WTC11 (cell line): Measurements from ENCODE around the gene CLSTN2.

Experiments used
- CTCF ChIP-seq: fragments of 200-600 bp; IDR thresholded peaks from 2 replicates; pipeline ENCODE4 v1.8.0; 2022; ENCODE audit warnings: antibody characterized with exemption
- FOXK1 ChIP-seq: sonication (generic); formaldehyde crosslinking; IDR thresholded peaks from 2 replicates; pipeline ENCODE4 v1.8.0; 2022; ENCODE audit warnings: mild to moderate bottlenecking, moderate library complexity, missing genetic modification reagents
- IRF1 ChIP-seq: sonication (generic); formaldehyde crosslinking; IDR thresholded peaks from 2 replicates; pipeline ENCODE4 v1.8.0; 2023; ENCODE audit warnings: missing genetic modification reagents
- JAZF1 ChIP-seq: fragments of 250-450 bp; sonication (Bioruptor Pico); IDR thresholded peaks from 2 replicates; pipeline ENCODE4 v1.9.0; 2021; ENCODE audit warnings: moderate library complexity, mild to moderate bottlenecking, inconsistent platforms
- NFATC4 ChIP-seq: fragments of 250-450 bp; sonication (Bioruptor Pico); IDR thresholded peaks from 2 replicates; pipeline ENCODE4 v1.9.0; 2021; ENCODE audit warnings: mild to moderate bottlenecking
- NFYB ChIP-seq: sonication (generic); formaldehyde crosslinking; conservative IDR thresholded peaks from 2 replicates; pipeline ENCODE4 v1.8.0; 2022; ENCODE audit warnings: low read depth, missing genetic modification reagents
- NR2C2 ChIP-seq: sonication (generic); formaldehyde crosslinking; IDR thresholded peaks from 2 replicates; pipeline ENCODE4 v1.8.0; 2022; ENCODE audit warnings: mild to moderate bottlenecking, missing genetic modification reagents
- TEAD4 ChIP-seq: sonication (generic); formaldehyde crosslinking; IDR thresholded peaks from 2 replicates; pipeline ENCODE4 v1.8.0; 2022; ENCODE audit warnings: mild to moderate bottlenecking, missing genetic modification reagents
- ZNF138 ChIP-seq: sonication (generic); formaldehyde crosslinking; conservative IDR thresholded peaks from 2 replicates; pipeline ENCODE4 v1.8.1; 2022; ENCODE audit warnings: mild to moderate bottlenecking, moderate library complexity, missing genetic modification reagents
- ZNF263 ChIP-seq: sonication (generic); formaldehyde crosslinking; IDR thresholded peaks from 2 replicates; pipeline ENCODE4 v1.8.1; 2022; ENCODE audit warnings: low read depth, mild to moderate bottlenecking, moderate library complexity, missing genetic modification reagents

- no peak for TF ChIP-seq TEAD4 (CRISPR knock-in tag)
- no peak for TF ChIP-seq FOXK1
- no peak for TF ChIP-seq CTCF
- no peak for TF ChIP-seq IRF1 (CRISPR knock-in tag)
- no peak for TF ChIP-seq ZNF138
- TF ChIP-seq ZNF263: no peak
- TF ChIP-seq NR2C2 (CRISPR knock-in tag): no peak
- TF ChIP-seq NFYB: no peak
- no peak for TF ChIP-seq JAZF1
- no peak for TF ChIP-seq NFATC4 (CRISPR knock-in tag)
Measured at GRCh38 chr3:140434261-140434905, 499.4 kb downstream of the CLSTN2 start.
